Measurements from ENCODE around the gene ZNF678. TPM values are rescaled to one million over a fixed set of nuclear protein-coding genes. Genes with fewer than 3 reads are reported as not detected.
A peak's percentile ranks its signal among the peaks of the same experiment; 100 is the strongest.

ZNF678 gene
- total RNA-seq, 1 donor from 2014 or later: 21.7 TPM

- H3K36me3 Mint-ChIP-seq: no peaks in the 10 kb centered on the region
- no peaks in the 10 kb centered on the region for H3K27me3 Mint-ChIP-seq
- no peak for TF ChIP-seq CTCF (conservative IDR thresholded peaks at IDR 0.05)
- H3K4me3 Mint-ChIP-seq: peak overlapping the region; percentile 66
- DNase-seq (ENCODE audit: extremely low spot score, unreplicated experiment): no peak
- H3K9me3 Mint-ChIP-seq: no peaks in the 10 kb centered on the region
- peaks cover 3% of the 10 kb centered on the region for H3K4me1 Mint-ChIP-seq (ENCODE audit: unreplicated experiment)
- H3K27ac Mint-ChIP-seq: no peak overlapping the region
Observed at GRCh38 chr1:227540170-227541098, 22.9 kb upstream of the ZNF678 start.

GRCh38 chr1:227541129-227541528, 22.2 kb upstream of the ZNF678 start:
- Mint-ChIP-seq H3K36me3 (no peaks in the 10 kb centered on the region), H3K27ac (no peak overlapping the region), H3K4me1 (ENCODE audit: unreplicated experiment) (peaks cover 4% of the 10 kb centered on the region), H3K4me3 (peak overlapping the region; percentile 71), H3K9me3 (no peaks in the 10 kb centered on the region), H3K27me3 (no peaks in the 10 kb centered on the region)
- TF ChIP-seq CTCF (conservative IDR thresholded peaks at IDR 0.05): no peak
- DNase-seq (ENCODE audit: extremely low spot score, unreplicated experiment): no peak

GRCh38 chr1:227541796-227542152, 21.6 kb upstream of the ZNF678 start:
- no peaks in the 10 kb centered on the region for H3K36me3 Mint-ChIP-seq
- no peaks in the 10 kb centered on the region for H3K27me3 Mint-ChIP-seq
- TF ChIP-seq CTCF (conservative IDR thresholded peaks at IDR 0.05): no peak
- H3K4me1 Mint-ChIP-seq (ENCODE audit: unreplicated experiment): peaks cover 4% of the 10 kb centered on the region
- DNase-seq (ENCODE audit: extremely low spot score, unreplicated experiment): peak; percentile 71
- no peak overlapping the region for H3K27ac Mint-ChIP-seq
- H3K9me3 Mint-ChIP-seq: no peaks in the 10 kb centered on the region
- peak overlapping the region; percentile 71 for H3K4me3 Mint-ChIP-seq

GRCh38 chr1:227542153-227543120, 20.9 kb upstream of the ZNF678 start:
- Mint-ChIP-seq H3K27ac (peak overlapping the region; percentile 23), H3K36me3 (no peaks in the 10 kb centered on the region), H3K4me1 (ENCODE audit: unreplicated experiment) (peaks cover 4% of the 10 kb centered on the region), H3K27me3 (no peaks in the 10 kb centered on the region), H3K4me3 (peak overlapping the region; percentile 81), H3K9me3 (no peaks in the 10 kb centered on the region)
- peak; percentile 99 for TF ChIP-seq CTCF (conservative IDR thresholded peaks at IDR 0.05)
- peak; percentile 93 for DNase-seq (ENCODE audit: extremely low spot score, unreplicated experiment)

- Mint-ChIP-seq H3K4me3 (peak overlapping the region; percentile 81), H3K27me3 (no peaks in the 10 kb centered on the region), H3K36me3 (no peaks in the 10 kb centered on the region), H3K4me1 (ENCODE audit: unreplicated experiment) (peaks cover 4% of the 10 kb centered on the region), H3K9me3 (no peaks in the 10 kb centered on the region), H3K27ac (peak overlapping the region; percentile 23)
- no peak for TF ChIP-seq CTCF (conservative IDR thresholded peaks at IDR 0.05)
- no peak for DNase-seq (ENCODE audit: extremely low spot score, unreplicated experiment)
Observed at GRCh38 chr1:227543283-227544066, 19.9 kb upstream of the ZNF678 start.
